ENCODE data around the gene SIRT3.
"Not testable (repeated sequence)": the region's sequence is repeated elsewhere in the genome, so short reads cannot be mapped to it uniquely, and the experiment has no call there.

SIRT3 gene

DNA sequence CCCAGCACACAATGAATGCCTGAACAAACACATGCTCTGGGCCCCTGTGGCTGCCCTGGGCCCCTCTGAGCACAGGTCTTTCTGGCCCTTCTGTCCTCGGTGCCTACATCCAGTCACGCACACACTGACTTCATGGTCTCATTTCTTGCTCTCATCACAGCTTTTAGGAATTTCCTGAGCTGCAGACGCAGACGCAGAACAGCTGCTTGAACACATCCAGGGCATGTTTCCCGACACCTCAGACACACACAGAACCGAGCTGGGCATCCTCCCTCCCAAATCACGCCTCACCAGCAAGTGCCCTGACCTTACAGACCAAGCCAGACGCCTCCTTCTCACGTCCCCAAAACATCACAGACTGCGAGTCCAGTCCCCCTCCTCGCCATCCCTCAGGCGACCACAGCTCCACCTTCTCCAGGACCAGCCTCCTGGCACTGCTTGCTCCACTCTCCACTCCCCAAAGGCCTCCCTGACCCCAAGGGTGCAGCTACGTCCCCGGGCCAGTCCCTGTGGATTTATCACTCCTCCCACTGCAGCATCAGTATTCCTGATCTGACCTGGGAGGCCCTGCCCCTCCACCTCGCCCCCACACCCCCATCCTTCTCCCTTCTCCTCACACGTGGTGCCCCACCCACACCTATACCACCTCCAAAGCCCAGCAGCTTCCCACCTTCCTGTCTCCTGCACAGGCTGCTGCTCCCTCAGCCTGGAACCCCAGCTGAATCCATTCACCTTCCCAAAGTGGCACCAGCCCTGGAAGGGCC, 12.9 kb downstream of the SIRT3 start:
- CTCF ChIA-PET: no interaction called here
- H3K4me3 Mint-ChIP-seq: no peak overlapping the region
- H3K27me3 Mint-ChIP-seq: no peaks in the 10 kb centered on the region
- no peaks in the 10 kb centered on the region for H3K4me1 Mint-ChIP-seq
- H3K36me3 Mint-ChIP-seq: peaks cover 5% of the 10 kb centered on the region
- DNase-seq: no peak
- no peak overlapping the region for H3K27ac Mint-ChIP-seq
- H3K9me3 Mint-ChIP-seq: no peaks in the 10 kb centered on the region

DNA sequence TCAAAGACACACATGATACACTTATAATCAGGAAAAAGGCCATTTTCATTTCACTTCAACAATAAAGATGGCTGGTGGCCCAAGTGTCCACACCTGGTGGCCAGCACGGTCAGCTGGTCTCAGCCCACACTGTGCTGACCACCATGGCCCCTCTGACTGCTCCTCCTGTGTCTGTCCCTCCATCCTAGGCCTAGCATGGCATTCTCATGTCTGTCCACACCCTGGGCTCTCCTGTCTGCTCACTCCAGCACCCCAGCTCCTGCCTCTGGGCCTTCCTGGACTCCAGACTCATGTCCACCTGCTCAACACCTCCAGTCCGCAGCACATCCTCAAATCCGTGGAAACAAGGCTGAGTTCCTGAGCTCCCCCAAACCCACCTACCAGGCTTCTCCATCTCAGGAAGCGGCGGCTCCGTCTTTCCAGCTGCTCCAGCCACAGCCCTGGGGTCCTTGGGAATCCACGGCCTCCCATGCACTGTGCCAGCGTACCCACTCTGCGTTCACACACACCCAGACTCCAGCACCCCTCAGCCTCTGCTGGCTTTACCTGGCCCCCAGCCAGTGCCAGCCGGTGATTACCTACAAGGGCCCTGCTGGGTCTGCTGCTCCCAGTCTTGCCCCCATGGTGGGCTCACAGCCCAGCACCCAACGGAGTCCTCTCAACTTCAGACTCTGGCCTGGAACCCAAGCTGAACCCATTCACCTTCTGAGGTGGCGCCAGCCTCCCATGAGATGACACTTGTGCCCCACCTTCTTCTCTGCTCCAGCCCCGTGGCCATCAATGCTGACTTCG, 13.9 kb downstream of the SIRT3 start:
- no peaks in the 10 kb centered on the region for H3K9me3 Mint-ChIP-seq
- no peaks in the 10 kb centered on the region for H3K27me3 Mint-ChIP-seq
- no peak overlapping the region for H3K27ac Mint-ChIP-seq
- DNase-seq: no peak
- peaks cover 8% of the 10 kb centered on the region for H3K4me1 Mint-ChIP-seq
- peaks cover 9% of the 10 kb centered on the region for H3K36me3 Mint-ChIP-seq
- no peak overlapping the region for H3K4me3 Mint-ChIP-seq
- CTCF ChIA-PET: no interaction called here

DNA sequence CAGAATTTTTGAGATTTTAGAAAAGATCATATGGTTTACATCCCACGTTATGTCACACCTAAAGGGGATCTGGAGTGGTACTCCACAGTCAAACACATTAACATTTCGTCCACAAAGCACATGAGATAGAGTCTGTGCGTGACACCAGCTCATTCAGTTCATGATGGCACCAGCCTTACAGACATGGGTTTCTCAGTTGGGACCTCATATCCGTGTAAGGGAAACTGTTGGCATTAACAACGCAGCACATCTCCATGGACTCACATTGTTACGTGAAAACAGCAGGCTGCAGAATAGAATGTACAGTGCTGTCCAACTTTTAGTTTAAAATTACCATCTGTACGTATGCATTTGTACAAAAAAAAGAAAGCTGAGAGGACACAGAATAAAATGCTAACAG, 14.6 kb downstream of the SIRT3 start:
- CTCF ChIA-PET: no interaction called here
- H3K9me3 Mint-ChIP-seq: no peaks in the 10 kb centered on the region
- H3K4me1 Mint-ChIP-seq: peaks cover 8% of the 10 kb centered on the region
- H3K36me3 Mint-ChIP-seq: peaks cover 9% of the 10 kb centered on the region
- H3K27ac Mint-ChIP-seq: no peak overlapping the region
- H3K27me3 Mint-ChIP-seq: no peaks in the 10 kb centered on the region
- DNase-seq: no peak
- no peak overlapping the region for H3K4me3 Mint-ChIP-seq

DNA sequence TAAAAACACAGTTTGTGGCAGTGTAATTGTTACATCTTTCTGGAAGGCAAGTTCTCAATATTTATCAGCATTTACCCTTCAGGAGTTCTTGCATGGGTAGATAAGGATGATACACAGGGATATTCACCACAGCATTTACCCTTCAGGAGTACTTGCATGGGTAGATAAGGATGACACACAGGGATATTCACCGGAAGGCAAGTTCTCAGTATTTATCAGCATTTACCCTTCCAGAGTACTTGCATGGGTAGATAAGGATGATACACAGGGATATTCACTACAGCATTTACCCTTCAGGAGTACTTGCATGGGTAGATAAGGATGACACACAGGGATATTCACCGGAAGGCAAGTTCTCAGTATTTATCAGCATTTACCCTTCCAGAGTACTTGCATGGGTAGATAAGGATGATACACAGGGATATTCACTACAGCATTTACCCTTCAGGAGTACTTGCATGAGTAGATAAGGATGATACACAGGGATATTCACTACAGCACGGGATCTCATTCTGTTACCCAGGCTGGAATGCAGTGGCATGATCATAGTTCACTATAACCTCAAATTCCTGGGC, 15.4 kb downstream of the SIRT3 start:
- H3K27me3 Mint-ChIP-seq, H3K4me1 Mint-ChIP-seq, DNase-seq, H3K9me3 Mint-ChIP-seq, CTCF ChIA-PET, H3K4me3 Mint-ChIP-seq, H3K27ac Mint-ChIP-seq: not testable (repeated sequence)
- peaks cover 12% of the 10 kb centered on the region for H3K36me3 Mint-ChIP-seq

DNA sequence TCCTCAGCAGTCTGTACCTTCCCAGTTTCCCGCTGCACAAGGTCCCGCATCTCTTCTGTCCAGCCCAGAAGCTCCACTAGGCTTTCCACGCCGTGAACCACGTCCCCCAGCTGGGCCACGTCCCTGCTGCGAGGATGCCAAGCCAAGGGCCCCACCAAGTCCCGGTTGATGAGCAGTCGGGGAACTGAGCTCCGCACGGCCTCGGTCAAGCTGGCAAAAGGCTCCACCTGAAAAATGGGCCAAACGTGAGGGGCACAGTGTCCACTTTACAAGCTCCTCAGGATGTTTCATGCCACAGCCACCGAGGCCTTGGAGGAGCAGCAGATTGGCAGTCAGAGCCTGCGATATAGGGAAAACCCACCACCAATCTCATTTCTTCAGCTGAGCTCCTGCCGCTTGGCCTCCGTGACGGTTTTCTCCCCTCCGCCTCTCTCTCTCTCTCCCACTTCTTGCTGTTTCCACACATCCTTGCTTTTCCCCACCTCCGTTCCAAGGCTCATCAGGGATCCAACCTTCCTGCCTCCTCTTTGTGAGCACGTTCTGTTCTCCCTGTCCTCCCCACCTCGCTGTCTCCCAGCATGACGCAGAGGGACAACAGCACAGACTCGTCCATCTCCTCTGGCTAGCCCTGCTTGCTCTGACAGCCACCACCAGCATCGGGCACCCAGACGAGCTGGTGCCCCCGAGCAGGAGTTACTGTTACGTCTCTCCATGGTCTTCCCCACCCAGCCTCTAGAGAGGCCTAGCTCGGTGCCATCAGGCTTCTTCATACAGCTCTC, 17.1 kb downstream of the SIRT3 start:
- H3K27me3 Mint-ChIP-seq: no peaks in the 10 kb centered on the region
- no peak overlapping the region for H3K4me3 Mint-ChIP-seq
- H3K36me3 Mint-ChIP-seq: peaks cover 19% of the 10 kb centered on the region
- no peaks in the 10 kb centered on the region for H3K9me3 Mint-ChIP-seq
- CTCF ChIA-PET: interaction anchor here (1.5 kb wide), 1 partner anchor 32 kb away, joined by 4 read pairs; no protein-coding TSS in a partner anchor
- H3K4me1 Mint-ChIP-seq: peaks cover 8% of the 10 kb centered on the region
- no peak for DNase-seq
- H3K27ac Mint-ChIP-seq: no peak overlapping the region

DNA sequence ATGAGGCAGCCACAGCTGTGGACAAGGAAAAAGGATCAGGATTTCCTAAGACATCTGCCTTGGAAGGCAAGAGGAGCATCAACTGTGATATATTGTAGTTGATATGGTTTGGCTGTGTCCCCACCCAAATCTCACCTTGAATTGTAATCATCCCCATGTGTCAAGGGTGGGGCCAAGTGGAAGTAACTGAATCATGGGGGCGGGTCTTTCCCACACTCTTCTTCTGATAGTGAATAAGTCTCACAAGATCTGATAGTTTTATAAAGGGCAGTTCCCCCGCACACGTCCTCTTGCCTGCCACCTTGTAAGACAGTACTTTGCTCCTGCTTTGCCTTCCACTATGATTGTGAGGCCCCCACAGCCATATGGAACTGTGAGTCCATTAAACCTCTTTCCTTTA, 18.4 kb downstream of the SIRT3 start:
- peaks cover 27% of the 10 kb centered on the region for H3K36me3 Mint-ChIP-seq
- no peak overlapping the region for H3K27ac Mint-ChIP-seq
- no peaks in the 10 kb centered on the region for H3K27me3 Mint-ChIP-seq
- no peaks in the 10 kb centered on the region for H3K9me3 Mint-ChIP-seq
- peak overlapping the region; percentile 23 for H3K4me3 Mint-ChIP-seq
- peaks cover 10% of the 10 kb centered on the region for H3K4me1 Mint-ChIP-seq
- no peak for DNase-seq
- CTCF ChIA-PET: interaction anchor here (1.5 kb wide), 1 partner anchor 9 kb away, joined by 4 read pairs; the partner anchor contains the start of gene RIC8A

DNA sequence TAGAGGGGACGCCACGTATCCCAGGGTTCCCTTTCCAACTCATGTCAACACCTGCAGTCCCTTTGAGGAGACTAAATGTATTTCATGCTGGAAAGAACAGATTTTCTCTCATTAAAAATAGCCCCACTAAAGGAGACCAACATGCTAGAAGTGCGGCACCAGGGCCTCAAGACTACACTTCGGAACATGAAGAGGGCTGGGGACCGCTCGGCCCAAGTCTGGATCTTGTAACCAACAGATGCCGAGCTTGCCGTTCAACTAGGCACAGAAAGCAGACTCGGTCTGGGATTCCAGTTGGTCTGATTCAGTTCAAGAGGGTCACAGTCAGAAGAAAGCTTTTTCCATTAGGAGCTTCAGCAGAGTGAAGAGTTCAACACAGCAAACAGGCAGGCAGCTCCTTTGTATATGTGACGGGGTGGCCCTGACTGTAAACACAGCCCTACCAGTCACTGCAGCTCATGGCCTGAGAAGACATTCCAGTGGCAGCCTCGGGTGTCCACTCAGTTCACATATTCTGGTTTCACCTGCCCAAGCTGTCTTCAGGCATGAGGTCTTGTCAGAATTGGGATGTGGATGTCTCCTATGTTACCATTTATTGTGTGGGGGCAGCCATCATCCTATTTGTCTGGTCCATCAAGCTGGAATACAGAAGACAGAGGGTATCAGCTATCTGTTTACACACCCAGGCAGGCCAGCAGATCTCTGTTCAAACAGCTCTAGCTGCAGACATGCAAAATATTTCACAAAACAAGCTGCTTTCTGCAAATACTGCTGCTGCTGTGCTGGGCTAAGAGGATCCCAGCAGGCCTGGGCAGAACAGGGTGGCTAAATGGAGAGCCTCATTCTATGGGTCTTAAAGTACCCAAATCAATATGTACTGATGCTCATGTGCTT, 19.8 kb downstream of the SIRT3 start:
- CTCF ChIA-PET: interaction anchor here (1.5 kb wide), 1 partner anchor 8 kb away, joined by 4 read pairs; the partner anchor contains the start of gene RIC8A
- Mint-ChIP-seq H3K9me3 (no peaks in the 10 kb centered on the region), H3K4me1 (peaks cover 12% of the 10 kb centered on the region), H3K4me3 (no peak overlapping the region), H3K27me3 (no peaks in the 10 kb centered on the region), H3K36me3 (peaks cover 35% of the 10 kb centered on the region), H3K27ac (peak overlapping the region; percentile 28)
- no peak for DNase-seq

DNA sequence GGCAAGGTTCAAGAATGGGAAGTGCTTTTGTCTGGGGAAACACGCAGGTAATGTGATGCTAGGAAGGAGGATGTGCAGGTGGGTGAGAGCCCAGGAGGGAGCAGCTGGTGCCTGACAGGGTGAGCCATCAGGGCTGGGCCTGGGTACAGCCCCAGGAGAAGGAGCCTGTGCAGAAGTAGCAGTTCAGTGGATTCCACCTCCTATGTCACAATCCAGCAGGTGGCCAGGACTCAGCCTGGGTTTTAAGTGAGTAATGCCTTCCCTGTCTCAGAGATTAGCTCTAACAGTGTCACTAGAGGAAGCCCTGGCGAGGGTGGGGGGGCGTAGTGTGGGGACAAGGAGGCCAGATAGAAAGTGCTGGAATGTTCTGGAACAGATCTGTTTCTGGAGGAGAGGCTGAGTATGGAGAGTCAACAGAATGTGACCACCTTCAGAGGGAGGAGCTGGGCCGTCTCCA, 20.5 kb downstream of the SIRT3 start:
- Mint-ChIP-seq H3K4me1 (peaks cover 17% of the 10 kb centered on the region), H3K27ac (no peak overlapping the region), H3K36me3 (peaks cover 37% of the 10 kb centered on the region), H3K4me3 (no peak overlapping the region), H3K9me3 (no peaks in the 10 kb centered on the region), H3K27me3 (no peaks in the 10 kb centered on the region)
- CTCF ChIA-PET: no interaction called here
- no peak for DNase-seq

DNA sequence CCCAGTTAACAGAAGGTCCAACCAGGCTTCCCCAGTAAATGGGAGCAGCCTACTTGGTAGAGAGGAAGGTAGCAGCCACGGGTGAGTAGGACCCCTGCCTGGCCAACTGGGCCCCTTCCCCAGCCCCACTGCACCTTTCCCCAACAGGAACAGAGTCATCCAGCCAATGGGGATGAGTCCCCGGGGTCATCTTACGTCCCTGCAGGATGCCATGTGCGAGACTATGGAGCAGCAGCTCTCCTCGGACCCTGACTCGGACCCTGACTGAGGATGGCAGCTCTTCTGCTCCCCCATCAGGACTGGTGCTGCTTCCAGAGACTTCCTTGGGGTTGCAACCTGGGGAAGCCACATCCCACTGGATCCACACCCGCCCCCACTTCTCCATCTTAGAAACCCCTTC, 22.1 kb downstream of the SIRT3 start:
- peaks cover 40% of the 10 kb centered on the region for H3K36me3 Mint-ChIP-seq
- CTCF ChIA-PET: no interaction called here

DNA sequence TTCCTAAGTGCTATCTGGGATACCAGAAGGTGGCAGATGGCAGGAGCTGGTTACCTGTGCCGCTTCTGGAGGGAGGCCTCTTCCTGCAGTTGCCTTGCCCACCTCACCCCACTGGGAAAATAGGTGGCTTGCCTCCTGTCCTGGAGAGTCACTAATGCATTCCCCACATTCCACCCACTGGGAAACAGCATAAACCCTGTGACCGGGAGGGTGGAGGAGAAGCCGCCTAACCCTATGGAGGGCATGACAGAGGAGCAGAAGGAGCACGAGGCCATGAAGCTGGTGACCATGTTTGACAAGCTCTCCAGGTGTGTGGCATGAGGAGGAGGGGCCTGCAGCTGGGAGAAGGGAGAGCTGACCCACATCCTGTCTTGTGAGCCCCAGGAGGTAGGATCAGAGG, 23.0 kb downstream of the SIRT3 start:
- H3K4me3 Mint-ChIP-seq: no peak overlapping the region
- peak overlapping the region; percentile 62 for H3K27ac Mint-ChIP-seq
- peaks cover 40% of the 10 kb centered on the region for H3K36me3 Mint-ChIP-seq
- CTCF ChIA-PET: no interaction called here
- no peaks in the 10 kb centered on the region for H3K27me3 Mint-ChIP-seq
- no peaks in the 10 kb centered on the region for H3K9me3 Mint-ChIP-seq
- no peak for DNase-seq
- peaks cover 30% of the 10 kb centered on the region for H3K4me1 Mint-ChIP-seq

More for the DNA sequence above, 22.1 kb downstream of the SIRT3 start:
- Mint-ChIP-seq H3K9me3 (no peaks in the 10 kb centered on the region), H3K4me3 (no peak overlapping the region), H3K27ac (no peak overlapping the region), H3K27me3 (no peaks in the 10 kb centered on the region), H3K4me1 (peaks cover 28% of the 10 kb centered on the region)
- no peak for DNase-seq

DNA sequence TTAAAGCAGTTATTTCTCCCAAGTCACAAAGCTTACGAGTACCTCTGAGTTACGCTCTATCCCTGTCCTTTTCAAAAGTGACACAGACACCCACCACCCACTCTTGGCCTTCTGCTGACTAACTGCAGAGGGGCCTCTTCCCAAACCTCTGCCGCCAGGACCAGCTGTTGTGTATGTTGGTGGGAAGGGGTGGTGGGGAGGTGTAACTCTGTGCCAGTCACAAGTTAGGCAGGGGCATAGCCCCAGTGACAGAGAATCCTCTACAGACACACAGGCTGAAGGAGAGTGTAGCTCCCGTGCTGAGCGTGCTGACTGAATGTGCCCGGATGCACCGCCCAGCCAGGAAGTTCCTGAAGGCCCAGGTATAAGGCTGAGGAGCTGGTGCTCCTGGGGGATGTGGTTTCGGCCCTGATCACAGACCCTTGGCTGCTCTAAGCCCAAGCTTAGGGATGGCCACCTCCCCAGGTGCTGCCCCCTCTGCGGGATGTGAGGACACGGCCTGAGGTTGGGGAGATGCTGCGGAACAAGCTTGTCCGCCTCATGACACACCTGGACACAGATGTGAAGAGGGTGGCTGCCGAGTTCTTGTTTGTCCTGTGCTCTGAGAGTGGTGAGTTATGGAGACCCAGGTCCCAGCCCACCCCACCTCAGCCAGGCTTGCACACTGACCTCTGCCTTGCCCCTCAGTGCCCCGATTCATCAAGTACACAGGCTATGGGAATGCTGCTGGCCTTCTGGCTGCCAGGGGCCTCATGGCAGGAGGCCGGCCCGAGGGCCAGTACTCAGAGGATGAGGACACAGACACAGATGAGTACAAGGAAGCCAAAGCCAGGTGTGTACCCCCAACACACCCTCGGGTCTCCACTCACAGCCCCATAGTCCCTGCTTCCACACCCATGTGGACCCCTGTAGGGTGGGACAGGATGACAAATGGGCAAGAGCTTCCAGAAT, 23.7 kb downstream of the SIRT3 start:
- no peak for DNase-seq
- peaks cover 23% of the 10 kb centered on the region for H3K4me1 Mint-ChIP-seq
- peaks cover 37% of the 10 kb centered on the region for H3K36me3 Mint-ChIP-seq
- peaks cover 3% of the 10 kb centered on the region for H3K27me3 Mint-ChIP-seq
- CTCF ChIA-PET: interaction anchor here (0.6 to 0.8 kb wide), 2 partner anchors 17 to 152 kb away, joined by 3 read pairs; no protein-coding TSS in a partner anchor
- no peaks in the 10 kb centered on the region for H3K9me3 Mint-ChIP-seq
- peak overlapping the region; percentile 49 for H3K27ac Mint-ChIP-seq
- H3K4me3 Mint-ChIP-seq: no peak overlapping the region

DNA sequence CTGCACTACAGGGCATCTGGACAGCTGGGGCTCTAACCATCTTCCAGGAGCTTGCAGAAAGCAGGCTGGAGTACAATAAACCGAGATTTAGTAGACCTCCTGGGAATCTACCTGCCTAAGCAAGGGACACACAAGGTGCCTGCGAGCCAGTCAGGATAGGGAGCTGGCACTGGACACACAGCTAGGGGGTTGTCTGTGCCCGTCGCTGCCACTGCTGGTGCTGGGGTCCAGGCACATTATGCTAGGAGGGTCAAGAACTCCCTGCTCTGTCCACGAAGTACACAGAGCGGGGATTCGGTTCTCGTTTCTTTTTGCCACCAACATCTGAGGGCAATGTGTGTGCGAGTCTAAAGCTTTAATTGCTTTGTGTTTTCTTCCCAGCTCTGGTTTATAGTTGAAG, 24.4 kb downstream of the SIRT3 start:
- Mint-ChIP-seq H3K4me1 (peaks cover 22% of the 10 kb centered on the region), H3K4me3 (no peak overlapping the region), H3K9me3 (no peaks in the 10 kb centered on the region), H3K27ac (no peak overlapping the region), H3K27me3 (peaks cover 7% of the 10 kb centered on the region), H3K36me3 (peaks cover 39% of the 10 kb centered on the region)
- DNase-seq: no peak
- CTCF ChIA-PET: interaction anchor here (0.6 kb wide), 1 partner anchor 153 kb away, joined by 3 read pairs; no protein-coding TSS in a partner anchor
